WTC11 (cell line): ENCODE results near the gene HOXA10. TPM values are rescaled to one million over a fixed set of nuclear protein-coding genes. Genes with fewer than 3 reads are reported as not detected.

Source experiments
- ATAC-seq: fragments of 200-7000 bp; cut with Tn5 transposase; 2 replicates; pipeline ENCODE4 v1.10.0; 2021; ENCODE audit warnings: mild to moderate bottlenecking, moderate library complexity
- CTCF ChIA-PET: fragments of 300-600 bp; sonication (Branson Sonifier 250); formaldehyde crosslinking; loops from one replicate; lab custom pipeline; 2021; ENCODE audit warnings: antibody characterized with exemption; lab: Charles Lee
- POLR2A ChIA-PET: fragments of 350-600 bp; sonication (Branson Sonifier 250); formaldehyde crosslinking; loops from one replicate; lab custom pipeline; 2021; ENCODE audit warnings: antibody characterized with exemption; lab: Charles Lee
- DNase-seq: peaks from one replicate; pipeline ENCODE4 v3.0.0; 2021; ENCODE audit warnings: low spot score
- H3K27ac Mint-ChIP-seq: 2 replicates; pipeline ENCODE4 v1.8.0; 2021; ENCODE audit warnings: mixed read lengths
- H3K27me3 Mint-ChIP-seq: 2 replicates; pipeline ENCODE4 v1.8.0; 2021; ENCODE audit warnings: low read depth, mild to moderate bottlenecking, moderate library complexity, mixed read lengths
- H3K36me3 Mint-ChIP-seq: 2 replicates; pipeline ENCODE4 v1.8.0; 2021; ENCODE audit warnings: mixed read lengths
- H3K4me1 Mint-ChIP-seq: 2 replicates; pipeline ENCODE4 v1.8.0; 2022; ENCODE audit warnings: mixed read lengths
- H3K4me3 Mint-ChIP-seq: 2 replicates; pipeline ENCODE4 v1.8.0; 2021; ENCODE audit warnings: mild to moderate bottlenecking, moderate library complexity, mixed read lengths
- H3K9me3 Mint-ChIP-seq: 2 replicates; pipeline ENCODE4 v1.8.0; 2021; ENCODE audit warnings: mixed read lengths
- ATF2 ChIP-seq: sonication (generic); formaldehyde crosslinking; IDR thresholded peaks from 2 replicates; pipeline ENCODE4 v1.8.1; 2022; ENCODE audit warnings: low read depth, missing genetic modification reagents, borderline replicate concordance
- CREM ChIP-seq: sonication (generic); formaldehyde crosslinking; IDR thresholded peaks from 2 replicates; pipeline ENCODE4 v1.8.1; 2022; ENCODE audit warnings: mild to moderate bottlenecking, missing genetic modification reagents, moderate library complexity
- ESRRA ChIP-seq: sonication (generic); formaldehyde crosslinking; IDR thresholded peaks from 2 replicates; pipeline ENCODE4 v1.8.1; 2022; ENCODE audit warnings: mild to moderate bottlenecking, missing genetic modification reagents, borderline replicate concordance
- GABPB1 ChIP-seq: sonication (generic); formaldehyde crosslinking; IDR thresholded peaks from 2 replicates; pipeline ENCODE4 v1.8.1; 2023; ENCODE audit warnings: mild to moderate bottlenecking, missing genetic modification reagents
- JAZF1 ChIP-seq: fragments of 250-450 bp; sonication (Bioruptor Pico); IDR thresholded peaks from 2 replicates; pipeline ENCODE4 v1.9.0; 2021; ENCODE audit warnings: moderate library complexity, mild to moderate bottlenecking, inconsistent platforms
- MXD4 ChIP-seq: fragments of 250-450 bp; sonication (Bioruptor Pico); IDR thresholded peaks from 2 replicates; pipeline ENCODE4 v1.8.0; 2021; ENCODE audit warnings: mild to moderate bottlenecking, moderate library complexity, borderline replicate concordance
- NR3C1 ChIP-seq: sonication (generic); formaldehyde crosslinking; conservative IDR thresholded peaks from 2 replicates; pipeline ENCODE4 v1.8.1; 2023; ENCODE audit warnings: low read depth, mild to moderate bottlenecking, missing genetic modification reagents
- SMAD3 ChIP-seq: sonication (generic); formaldehyde crosslinking; IDR thresholded peaks from 2 replicates; pipeline ENCODE4 v1.8.0; 2022; ENCODE audit warnings: missing genetic modification reagents, mild to moderate bottlenecking, borderline replicate concordance
- SP1 ChIP-seq: sonication (generic); formaldehyde crosslinking; conservative IDR thresholded peaks from 2 replicates; pipeline ENCODE4 v1.8.1; 2022; ENCODE audit warnings: missing genetic modification reagents
- TCF7 ChIP-seq: sonication (generic); formaldehyde crosslinking; IDR thresholded peaks from 2 replicates; pipeline ENCODE4 v1.8.0; 2022; ENCODE audit warnings: mild to moderate bottlenecking, low read depth, missing genetic modification reagents, moderate library complexity
- TP53 ChIP-seq: sonication (generic); formaldehyde crosslinking; IDR thresholded peaks from 2 replicates; pipeline ENCODE4 v1.8.1; 2023; ENCODE audit warnings: mild to moderate bottlenecking, missing genetic modification reagents
- ZBTB21 ChIP-seq: sonication (generic); formaldehyde crosslinking; IDR thresholded peaks from 2 replicates; pipeline ENCODE4 v1.8.1; 2023; ENCODE audit warnings: mild to moderate bottlenecking, missing genetic modification reagents, borderline replicate concordance
- ZNF317 ChIP-seq: sonication (generic); formaldehyde crosslinking; IDR thresholded peaks from 2 replicates; pipeline ENCODE4 v1.8.1; 2023; ENCODE audit warnings: low read depth, mild to moderate bottlenecking, moderate library complexity, missing genetic modification reagents, borderline replicate concordance
- ZNF396 ChIP-seq: fragments of 250-450 bp; sonication (Bioruptor Pico); IDR thresholded peaks from 2 replicates; pipeline ENCODE4 v1.8.0; 2021; ENCODE audit warnings: mild to moderate bottlenecking, moderate library complexity, borderline replicate concordance
- ZNF423 ChIP-seq: fragments of 250-450 bp; sonication (Bioruptor Pico); IDR thresholded peaks from 2 replicates; pipeline ENCODE4 v2.1.2; 2022; ENCODE audit warnings: mild to moderate bottlenecking, moderate library complexity
- total RNA-seq: library from RNA; stranded (reverse); gene quantifications from 3 replicates; pipeline ENCODE4 v1.2.3, GENCODE V29; 2021
- TF ChIP-seq, protein P1 (sequence below): sonication (generic); formaldehyde crosslinking; IDR thresholded peaks from 2 replicates; pipeline ENCODE4 v1.8.1; 2023; ENCODE audit warnings: mild to moderate bottlenecking, missing genetic modification reagents, borderline replicate concordance
- TF ChIP-seq, protein P2 (sequence below): sonication (generic); formaldehyde crosslinking; IDR thresholded peaks from 2 replicates; pipeline ENCODE4 v1.8.1; 2023; ENCODE audit warnings: mild to moderate bottlenecking, moderate library complexity, missing genetic modification reagents
- TF ChIP-seq, protein P3 (sequence below): sonication (generic); formaldehyde crosslinking; IDR thresholded peaks from 2 replicates; pipeline ENCODE4 v1.8.1; 2023; ENCODE audit warnings: mild to moderate bottlenecking, missing genetic modification reagents

The HOXA10 gene
- total RNA-seq, 1 experiment from 2014 or later, result 0.07 TPM

DNA sequence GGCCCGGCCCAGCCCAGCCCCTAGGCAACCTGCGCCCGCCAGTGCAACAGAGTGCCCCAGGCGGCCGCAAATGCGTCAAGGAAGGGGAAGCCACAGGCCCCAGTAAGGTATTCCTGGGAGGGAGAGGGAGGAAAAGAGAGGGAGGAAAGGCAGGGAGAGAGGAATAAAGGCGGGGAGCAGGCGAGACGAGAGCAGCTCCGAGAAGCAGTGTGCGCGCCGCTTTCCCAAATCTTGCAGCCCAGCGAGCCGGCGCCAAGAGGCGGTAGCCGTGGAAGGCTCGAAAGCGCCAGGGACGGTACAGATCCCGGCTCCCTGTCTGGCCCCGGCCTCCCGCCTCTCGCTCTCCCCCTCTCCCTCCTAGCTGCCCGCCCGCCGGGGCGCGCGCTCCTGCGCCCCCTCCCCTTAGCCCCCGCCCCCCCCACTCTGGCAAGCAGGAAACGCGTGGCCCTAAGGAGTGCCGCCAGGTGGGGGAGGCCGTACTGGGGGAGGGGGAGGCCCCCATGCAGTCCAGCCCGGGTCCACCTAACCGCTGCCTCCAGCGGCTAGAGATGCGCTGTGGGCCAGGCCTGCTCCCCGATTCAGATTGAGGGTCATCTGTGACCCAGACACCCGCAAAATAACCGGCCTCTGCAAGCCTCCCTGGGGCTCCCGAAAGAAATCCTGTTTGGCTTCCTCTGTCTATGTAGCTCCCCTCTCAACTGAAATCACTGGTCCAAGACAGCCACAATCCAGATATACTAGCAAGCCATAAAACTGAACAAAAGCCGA lies 4.3 kb downstream of the HOXA10 start:
- peaks cover 19% of the 10 kb centered on the region for H3K4me1 Mint-ChIP-seq
- no peak for TF ChIP-seq GABPB1 (CRISPR knock-in tag)
- no peak for TF ChIP-seq ZNF396 (CRISPR knock-in tag)
- no peak for TF ChIP-seq ZNF423 (CRISPR knock-in tag)
- TF ChIP-seq SP1, result no peak
- no peak for TF ChIP-seq SMAD3 (CRISPR knock-in tag)
- TF ChIP-seq TCF7 (CRISPR knock-in tag), result no peak
- TF ChIP-seq ZBTB21 (CRISPR knock-in tag), result no peak
- no peak for TF ChIP-seq NR3C1 (CRISPR knock-in tag)
- no peak for TF ChIP-seq JAZF1 (CRISPR knock-in tag)
- TF ChIP-seq MXD4 (CRISPR knock-in tag), result no peak
- TF ChIP-seq ESRRA (CRISPR knock-in tag), result no peak
- no peak for TF ChIP-seq CREM
- no peak for TF ChIP-seq ZNF317 (CRISPR knock-in tag)
- TF ChIP-seq, protein P1, sequence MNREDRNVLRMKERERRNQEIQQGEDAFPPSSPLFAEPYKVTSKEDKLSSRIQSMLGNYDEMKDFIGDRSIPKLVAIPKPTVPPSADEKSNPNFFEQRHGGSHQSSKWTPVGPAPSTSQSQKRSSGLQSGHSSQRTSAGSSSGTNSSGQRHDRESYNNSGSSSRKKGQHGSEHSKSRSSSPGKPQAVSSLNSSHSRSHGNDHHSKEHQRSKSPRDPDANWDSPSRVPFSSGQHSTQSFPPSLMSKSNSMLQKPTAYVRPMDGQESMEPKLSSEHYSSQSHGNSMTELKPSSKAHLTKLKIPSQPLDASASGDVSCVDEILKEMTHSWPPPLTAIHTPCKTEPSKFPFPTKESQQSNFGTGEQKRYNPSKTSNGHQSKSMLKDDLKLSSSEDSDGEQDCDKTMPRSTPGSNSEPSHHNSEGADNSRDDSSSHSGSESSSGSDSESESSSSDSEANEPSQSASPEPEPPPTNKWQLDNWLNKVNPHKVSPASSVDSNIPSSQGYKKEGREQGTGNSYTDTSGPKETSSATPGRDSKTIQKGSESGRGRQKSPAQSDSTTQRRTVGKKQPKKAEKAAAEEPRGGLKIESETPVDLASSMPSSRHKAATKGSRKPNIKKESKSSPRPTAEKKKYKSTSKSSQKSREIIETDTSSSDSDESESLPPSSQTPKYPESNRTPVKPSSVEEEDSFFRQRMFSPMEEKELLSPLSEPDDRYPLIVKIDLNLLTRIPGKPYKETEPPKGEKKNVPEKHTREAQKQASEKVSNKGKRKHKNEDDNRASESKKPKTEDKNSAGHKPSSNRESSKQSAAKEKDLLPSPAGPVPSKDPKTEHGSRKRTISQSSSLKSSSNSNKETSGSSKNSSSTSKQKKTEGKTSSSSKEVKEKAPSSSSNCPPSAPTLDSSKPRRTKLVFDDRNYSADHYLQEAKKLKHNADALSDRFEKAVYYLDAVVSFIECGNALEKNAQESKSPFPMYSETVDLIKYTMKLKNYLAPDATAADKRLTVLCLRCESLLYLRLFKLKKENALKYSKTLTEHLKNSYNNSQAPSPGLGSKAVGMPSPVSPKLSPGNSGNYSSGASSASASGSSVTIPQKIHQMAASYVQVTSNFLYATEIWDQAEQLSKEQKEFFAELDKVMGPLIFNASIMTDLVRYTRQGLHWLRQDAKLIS (CRISPR knock-in tag), result no peak
- TF ChIP-seq, protein P2, sequence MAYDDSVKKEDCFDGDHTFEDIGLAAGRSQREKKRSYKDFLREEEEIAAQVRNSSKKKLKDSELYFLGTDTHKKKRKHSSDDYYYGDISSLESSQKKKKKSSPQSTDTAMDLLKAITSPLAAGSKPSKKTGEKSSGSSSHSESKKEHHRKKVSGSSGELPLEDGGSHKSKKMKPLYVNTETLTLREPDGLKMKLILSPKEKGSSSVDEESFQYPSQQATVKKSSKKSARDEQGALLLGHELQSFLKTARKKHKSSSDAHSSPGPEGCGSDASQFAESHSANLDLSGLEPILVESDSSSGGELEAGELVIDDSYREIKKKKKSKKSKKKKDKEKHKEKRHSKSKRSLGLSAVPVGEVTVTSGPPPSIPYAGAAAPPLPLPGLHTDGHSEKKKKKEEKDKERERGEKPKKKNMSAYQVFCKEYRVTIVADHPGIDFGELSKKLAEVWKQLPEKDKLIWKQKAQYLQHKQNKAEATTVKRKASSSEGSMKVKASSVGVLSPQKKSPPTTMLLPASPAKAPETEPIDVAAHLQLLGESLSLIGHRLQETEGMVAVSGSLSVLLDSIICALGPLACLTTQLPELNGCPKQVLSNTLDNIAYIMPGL (CRISPR knock-in tag), result no peak
- no peak for TF ChIP-seq ATF2 (CRISPR knock-in tag)
- TF ChIP-seq, protein P3, sequence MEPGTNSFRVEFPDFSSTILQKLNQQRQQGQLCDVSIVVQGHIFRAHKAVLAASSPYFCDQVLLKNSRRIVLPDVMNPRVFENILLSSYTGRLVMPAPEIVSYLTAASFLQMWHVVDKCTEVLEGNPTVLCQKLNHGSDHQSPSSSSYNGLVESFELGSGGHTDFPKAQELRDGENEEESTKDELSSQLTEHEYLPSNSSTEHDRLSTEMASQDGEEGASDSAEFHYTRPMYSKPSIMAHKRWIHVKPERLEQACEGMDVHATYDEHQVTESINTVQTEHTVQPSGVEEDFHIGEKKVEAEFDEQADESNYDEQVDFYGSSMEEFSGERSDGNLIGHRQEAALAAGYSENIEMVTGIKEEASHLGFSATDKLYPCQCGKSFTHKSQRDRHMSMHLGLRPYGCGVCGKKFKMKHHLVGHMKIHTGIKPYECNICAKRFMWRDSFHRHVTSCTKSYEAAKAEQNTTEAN (CRISPR knock-in tag), result no peak
- no peak for TF ChIP-seq TP53 (CRISPR knock-in tag)
- no peaks in the 10 kb centered on the region for H3K9me3 Mint-ChIP-seq
- CTCF ChIA-PET, result interaction anchor here (0.8 to 3.7 kb wide), 4 partner anchors 8 to 19 kb away, joined by 3 to 22 read pairs (median 4); no protein-coding TSS in a partner anchor
- DNase-seq (peak; percentile 64), ATAC-seq (peak; percentile 40)
- POLR2A ChIA-PET, result no interaction called here
- H3K36me3 Mint-ChIP-seq, result 0 out of 2 replicates have a peak, but pooled peaks cover 2% of the 10 kb centered on the region
- peaks cover 99% of the 10 kb centered on the region for H3K27me3 Mint-ChIP-seq
- no peak overlapping the region for H3K4me3 Mint-ChIP-seq
- H3K27ac Mint-ChIP-seq, result no peak overlapping the region
